ENCODE data around the gene PTPRM.
"Not testable (repeated sequence)": the region's sequence is repeated elsewhere in the genome, so short reads cannot be mapped to it uniquely, and the experiment has no call there.

The PTPRM gene

GRCh38 chr18:8413189-8413588 is 846.1 kb downstream of the PTPRM start:
- FAIRE-seq, result no peak

- FAIRE-seq, result no peak
Observed at GRCh38 chr18:8413751-8414150, 846.6 kb downstream of the PTPRM start.

GRCh38 chr18:8416212-8417019 is 849.3 kb downstream of the PTPRM start:
- FAIRE-seq, result no peak

GRCh38 chr18:8422391-8422790 is 855.3 kb downstream of the PTPRM start:
- FAIRE-seq, result no peak

GRCh38 chr18:8423051-8423557 is 856.0 kb downstream of the PTPRM start:
- no peak for FAIRE-seq

- FAIRE-seq, result no peak
Observed at GRCh38 chr18:8424481-8424880, 857.4 kb downstream of the PTPRM start.

- FAIRE-seq, result no peak
Observed at GRCh38 chr18:8424917-8425725, 858.0 kb downstream of the PTPRM start.

- no peak for FAIRE-seq
Observed at GRCh38 chr18:8426401-8426800, 859.3 kb downstream of the PTPRM start.

- FAIRE-seq, result no peak
Observed at GRCh38 chr18:8427339-8427738, 860.2 kb downstream of the PTPRM start.

- FAIRE-seq, result no peak
Observed at GRCh38 chr18:8428951-8429350, 861.8 kb downstream of the PTPRM start.

GRCh38 chr18:8431036-8431435 is 863.9 kb downstream of the PTPRM start:
- FAIRE-seq, result no peak

GRCh38 chr18:8433323-8433722 is 866.2 kb downstream of the PTPRM start:
- FAIRE-seq, result no peak

- no peak for FAIRE-seq
Observed at GRCh38 chr18:8433771-8434170, 866.7 kb downstream of the PTPRM start.

GRCh38 chr18:8435376-8435775 is 868.3 kb downstream of the PTPRM start:
- no peak for FAIRE-seq

GRCh38 chr18:8439055-8439454 is 871.9 kb downstream of the PTPRM start:
- no peak for FAIRE-seq

- no peak for FAIRE-seq
Observed at GRCh38 chr18:8443505-8443904, 876.4 kb downstream of the PTPRM start.

- not testable (repeated sequence) for FAIRE-seq
Observed at GRCh38 chr18:8446936-8447335, 879.8 kb downstream of the PTPRM start.

GRCh38 chr18:8448130-8448529 is 881.0 kb downstream of the PTPRM start:
- FAIRE-seq, result no peak

GRCh38 chr18:8450013-8450412 is 882.9 kb downstream of the PTPRM start:
- FAIRE-seq, result no peak

GRCh38 chr18:8450898-8451665 is 884.0 kb downstream of the PTPRM start:
- FAIRE-seq, result no peak

- FAIRE-seq, result no peak
Observed at GRCh38 chr18:8453528-8453927, 886.4 kb downstream of the PTPRM start.

GRCh38 chr18:8454136-8454535 is 887.0 kb downstream of the PTPRM start:
- no peak for FAIRE-seq
